SU-DHL-6 (cell line): ENCODE measurements around the gene RBFOX1.

Experiments used
- H2AFZ ChIP-seq: fragments of 200-600 bp; sonication (generic); 2 replicates; pipeline ENCODE4 v1.6.1; 2014; ENCODE audit warnings: low read depth, mild to moderate bottlenecking, moderate library complexity, mixed read lengths, antibody characterized with exemption, low read length; ENCODE audit not compliant: severe bottlenecking
- H3F3A ChIP-seq: fragments of 200-600 bp; shearing (Covaris generic); 2 replicates; pipeline ENCODE4 v1.6.0; 2016; ENCODE audit warnings: antibody characterized with exemption, mild to moderate bottlenecking; ENCODE audit not compliant: insufficient read depth
- H3K27ac ChIP-seq: fragments of 200-600 bp; sonication (generic); 2 replicates; pipeline ENCODE4 v1.5.1; 2016; ENCODE audit warnings: low read depth, mild to moderate bottlenecking, low read length, moderate library complexity, mixed read lengths
- H3K27me3 ChIP-seq: fragments of 200-600 bp; sonication (generic), shearing (Covaris generic); 2 replicates; pipeline ENCODE4 v1.6.0; 2014; ENCODE audit warnings: mild to moderate bottlenecking, low read length
- H3K36me3 ChIP-seq: fragments of 200-600 bp; sonication (generic); 2 replicates; pipeline ENCODE4 v1.6.1; 2014; ENCODE audit warnings: mild to moderate bottlenecking, low read length, mixed read lengths
- H3K4me2 ChIP-seq: fragments of 300-600, 200-600 bp; shearing (Covaris generic), sonication (generic); 2 replicates; pipeline ENCODE4 v1.6.0; 2014; ENCODE audit warnings: low read length, low read depth, mild to moderate bottlenecking; ENCODE audit not compliant: poor library complexity, severe bottlenecking
- H3K4me3 ChIP-seq: fragments of 200-600 bp; sonication (generic); 2 replicates; pipeline ENCODE4 v1.5.1; 2014; ENCODE audit warnings: antibody characterized with exemption, low read length, mild to moderate bottlenecking, mixed read lengths; ENCODE audit not compliant: insufficient read depth, poor library complexity, severe bottlenecking
- H3K79me2 ChIP-seq: fragments of 200-600 bp; sonication (generic); 2 replicates; pipeline ENCODE4 v1.6.1; 2014; ENCODE audit warnings: mild to moderate bottlenecking, low read length, moderate library complexity; ENCODE audit not compliant: insufficient read depth
- H3K9ac ChIP-seq: fragments of 200-600 bp; sonication (generic); 2 replicates; pipeline ENCODE4 v1.7.0; 2014; ENCODE audit warnings: mild to moderate bottlenecking, low read length
- H3K9me2 ChIP-seq: fragments of 200-600 bp; sonication (generic); replicated peaks from 2 replicates; pipeline ENCODE4 v1.6.1; 2014; ENCODE audit warnings: low read length; ENCODE audit not compliant: insufficient read depth
- H3K9me3 ChIP-seq: fragments of 200-600 bp; sonication (generic); 2 replicates; pipeline ENCODE4 v1.6.1; 2014; ENCODE audit warnings: low read length, mixed read lengths; ENCODE audit not compliant: insufficient read depth
- H4K20me1 ChIP-seq: fragments of 200-600 bp; sonication (generic); 2 replicates; pipeline ENCODE4 v1.6.1; 2014; ENCODE audit warnings: low read depth, mild to moderate bottlenecking, antibody characterized with exemption, low read length, moderate library complexity, mixed read lengths
- EZH2phosphoT487 ChIP-seq: fragments of 200-600 bp; sonication (generic), shearing (Covaris generic); conservative IDR thresholded peaks from 2 replicates; pipeline ENCODE4 v1.6.1; 2018; ENCODE audit warnings: mild to moderate bottlenecking, antibody characterized with exemption, low read length, moderate library complexity, mixed read lengths
- TF ChIP-seq, protein P1 (sequence below): fragments of 200-600 bp; sonication (generic); IDR thresholded peaks from one replicate; pipeline ENCODE4 v1.5.1; 2017; ENCODE audit warnings: antibody characterized with exemption, mild to moderate bottlenecking, low read length, moderate library complexity; ENCODE audit not compliant: insufficient read depth, poor library complexity, severe bottlenecking

The RBFOX1 gene

GRCh38 chr16:7518158-7518557 lies 185.5 kb downstream of the RBFOX1 start:
- Histone ChIP-seq H3K9me3 (no peaks in the 10 kb centered on the region), H2AFZ (no peak overlapping the region), H3K27me3 (no peaks in the 10 kb centered on the region), H3K9ac (no peak overlapping the region), H3F3A (no peaks in the 10 kb centered on the region), H3K4me3 (no peak overlapping the region), H4K20me1 (no peaks in the 10 kb centered on the region), H3K27ac (no peak overlapping the region), H3K79me2 (no peaks in the 10 kb centered on the region), H3K9me2 (0 out of 2 replicates have a peak, but pooled peaks cover 7% of the 10 kb centered on the region), H3K4me2 (no peak overlapping the region), H3K36me3 (no peaks in the 10 kb centered on the region)
- no peak for TF ChIP-seq EZH2phosphoT487
- TF ChIP-seq, protein P1, sequence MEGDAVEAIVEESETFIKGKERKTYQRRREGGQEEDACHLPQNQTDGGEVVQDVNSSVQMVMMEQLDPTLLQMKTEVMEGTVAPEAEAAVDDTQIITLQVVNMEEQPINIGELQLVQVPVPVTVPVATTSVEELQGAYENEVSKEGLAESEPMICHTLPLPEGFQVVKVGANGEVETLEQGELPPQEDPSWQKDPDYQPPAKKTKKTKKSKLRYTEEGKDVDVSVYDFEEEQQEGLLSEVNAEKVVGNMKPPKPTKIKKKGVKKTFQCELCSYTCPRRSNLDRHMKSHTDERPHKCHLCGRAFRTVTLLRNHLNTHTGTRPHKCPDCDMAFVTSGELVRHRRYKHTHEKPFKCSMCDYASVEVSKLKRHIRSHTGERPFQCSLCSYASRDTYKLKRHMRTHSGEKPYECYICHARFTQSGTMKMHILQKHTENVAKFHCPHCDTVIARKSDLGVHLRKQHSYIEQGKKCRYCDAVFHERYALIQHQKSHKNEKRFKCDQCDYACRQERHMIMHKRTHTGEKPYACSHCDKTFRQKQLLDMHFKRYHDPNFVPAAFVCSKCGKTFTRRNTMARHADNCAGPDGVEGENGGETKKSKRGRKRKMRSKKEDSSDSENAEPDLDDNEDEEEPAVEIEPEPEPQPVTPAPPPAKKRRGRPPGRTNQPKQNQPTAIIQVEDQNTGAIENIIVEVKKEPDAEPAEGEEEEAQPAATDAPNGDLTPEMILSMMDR = no peak

- TF ChIP-seq EZH2phosphoT487 = no peak
- TF ChIP-seq, protein P1 = no peak
- H3K79me2 ChIP-seq = no peaks in the 10 kb centered on the region
- H3K27me3 ChIP-seq = no peaks in the 10 kb centered on the region
- H3K27ac ChIP-seq = no peak overlapping the region
- H3K36me3 ChIP-seq = no peaks in the 10 kb centered on the region
- no peak overlapping the region for H3K4me2 ChIP-seq
- H3F3A ChIP-seq = no peaks in the 10 kb centered on the region
- 0 out of 2 replicates have a peak, but pooled peaks cover 7% of the 10 kb centered on the region for H3K9me2 ChIP-seq
- no peak overlapping the region for H3K4me3 ChIP-seq
- H3K9ac ChIP-seq = no peak overlapping the region
- H2AFZ ChIP-seq = no peak overlapping the region
- H3K9me3 ChIP-seq = no peaks in the 10 kb centered on the region
- no peaks in the 10 kb centered on the region for H4K20me1 ChIP-seq
These were observed 189.2 kb downstream of the RBFOX1 start for GRCh38 chr16:7521834-7522233.

GRCh38 chr16:7524419-7524818 lies 191.8 kb downstream of the RBFOX1 start:
- Histone ChIP-seq H3K27me3 (no peaks in the 10 kb centered on the region), H3K4me2 (no peak overlapping the region), H3K9me2 (0 out of 2 replicates have a peak, but pooled peaks cover 7% of the 10 kb centered on the region), H3K27ac (no peak overlapping the region), H4K20me1 (no peaks in the 10 kb centered on the region), H2AFZ (no peak overlapping the region), H3K9ac (no peak overlapping the region), H3K79me2 (no peaks in the 10 kb centered on the region), H3F3A (no peaks in the 10 kb centered on the region), H3K9me3 (no peaks in the 10 kb centered on the region), H3K4me3 (no peak overlapping the region), H3K36me3 (no peaks in the 10 kb centered on the region)
- TF ChIP-seq, protein P1 = no peak
- no peak for TF ChIP-seq EZH2phosphoT487
